ENCODE measurements around the gene CXorf38.

Gene CXorf38

GRCh38 chrX:40683245-40683644 is 35.9 kb upstream of the CXorf38 start (continued):
- TF ChIP-seq TSHZ2 (CRISPR knock-in tag; IDR thresholded peaks at IDR 0.05), result no peak

DNA sequence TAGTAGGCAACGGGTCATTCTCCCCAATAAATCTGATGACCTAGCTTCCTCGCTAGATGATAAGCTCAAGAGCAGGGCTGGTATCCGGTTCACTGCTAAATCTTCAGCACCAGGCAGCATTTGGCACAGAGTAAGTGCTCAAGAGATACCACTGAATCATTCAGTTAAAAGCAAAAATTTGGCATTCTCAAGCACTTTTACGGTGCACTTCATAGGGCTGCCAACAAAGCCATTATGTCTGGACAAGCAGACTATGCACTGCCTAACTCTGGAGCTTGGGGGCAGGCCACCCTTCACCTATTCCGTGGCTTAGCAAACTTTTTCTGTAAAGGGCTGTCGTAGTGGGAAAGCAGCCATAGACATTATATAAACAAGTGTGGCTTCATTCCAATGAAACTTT is 23.8 kb upstream of the CXorf38 start:
- TF ChIP-seq ARNTL (CRISPR knock-in tag; IDR thresholded peaks at IDR 0.05; ENCODE audit: borderline replicate concordance, low read depth) (no peak), ISL1 (CRISPR knock-in tag; IDR thresholded peaks at IDR 0.05) (peak; percentile 98), GLIS3 (CRISPR knock-in tag; IDR thresholded peaks at IDR 0.05) (0 out of 2 replicates have a peak, but pooled peaks have one; percentile 41)
- ATAC-seq, result peak; percentile 64

- TF ChIP-seq ZNF8 (CRISPR knock-in tag; IDR thresholded peaks at IDR 0.05), result no peak
- no peak for TF ChIP-seq OSR1 (CRISPR knock-in tag; IDR thresholded peaks at IDR 0.05)
- no peak for TF ChIP-seq CSDC2 (CRISPR knock-in tag; IDR thresholded peaks at IDR 0.05)
- no peak for TF ChIP-seq CSRNP3 (CRISPR knock-in tag; IDR thresholded peaks at IDR 0.05)
- peak; percentile 59; the same call in 2 of the 3 replicates for ATAC-seq
These were observed 16.7 kb upstream of the CXorf38 start for GRCh38 chrX:40663880-40664630.

GRCh38 chrX:40663078-40663740 is 15.8 kb upstream of the CXorf38 start:
- no peak for ATAC-seq
- TF ChIP-seq BACH2 (CRISPR knock-in tag; IDR thresholded peaks at IDR 0.05; ENCODE audit: borderline replicate concordance) (no peak), ZNF8 (CRISPR knock-in tag; IDR thresholded peaks at IDR 0.05) (no peak), ZNF70 (CRISPR knock-in tag; IDR thresholded peaks at IDR 0.05) (no peak), ZFP30 (CRISPR knock-in tag; IDR thresholded peaks at IDR 0.05) (no peak), TCF4 (CRISPR knock-in tag; IDR thresholded peaks at IDR 0.05; ENCODE audit: borderline replicate concordance) (no peak), TOX (CRISPR knock-in tag; IDR thresholded peaks at IDR 0.05; ENCODE audit: borderline replicate concordance) (no peak)

DNA sequence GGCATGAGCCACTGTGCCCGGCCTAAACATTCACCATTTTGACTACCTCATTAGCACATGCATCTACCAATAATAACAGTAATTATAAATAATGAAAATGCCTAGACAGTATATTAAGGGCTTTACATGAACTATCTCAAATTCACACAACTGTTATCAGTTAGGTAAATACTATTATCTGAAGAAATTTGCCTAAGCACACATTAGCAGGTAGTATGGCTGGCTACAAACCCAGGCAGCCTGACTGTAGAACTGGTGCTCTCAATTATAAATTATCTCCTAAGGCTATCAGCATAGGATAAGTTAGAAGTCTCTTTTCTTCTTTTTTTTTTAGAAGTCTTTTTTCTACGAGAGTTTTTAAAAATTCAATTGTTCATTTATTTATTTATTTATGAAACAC is 14.1 kb upstream of the CXorf38 start:
- TF ChIP-seq ZFP3 (CRISPR knock-in tag; IDR thresholded peaks at IDR 0.05) (no peak), TOX (CRISPR knock-in tag; IDR thresholded peaks at IDR 0.05; ENCODE audit: borderline replicate concordance) (no peak), CSRNP3 (CRISPR knock-in tag; IDR thresholded peaks at IDR 0.05) (no peak), ZC3H10 (CRISPR knock-in tag; IDR thresholded peaks at IDR 0.05) (no peak), GLIS3 (CRISPR knock-in tag; IDR thresholded peaks at IDR 0.05) (no peak), RARB (CRISPR knock-in tag; IDR thresholded peaks at IDR 0.05) (no peak), ZFP30 (CRISPR knock-in tag; IDR thresholded peaks at IDR 0.05) (no peak), PPARA (CRISPR knock-in tag; IDR thresholded peaks at IDR 0.05; ENCODE audit: borderline replicate concordance) (no peak), TSHZ2 (CRISPR knock-in tag; IDR thresholded peaks at IDR 0.05) (no peak), ZNF8 (CRISPR knock-in tag; IDR thresholded peaks at IDR 0.05) (no peak)
- TF ChIP-seq, protein P1, sequence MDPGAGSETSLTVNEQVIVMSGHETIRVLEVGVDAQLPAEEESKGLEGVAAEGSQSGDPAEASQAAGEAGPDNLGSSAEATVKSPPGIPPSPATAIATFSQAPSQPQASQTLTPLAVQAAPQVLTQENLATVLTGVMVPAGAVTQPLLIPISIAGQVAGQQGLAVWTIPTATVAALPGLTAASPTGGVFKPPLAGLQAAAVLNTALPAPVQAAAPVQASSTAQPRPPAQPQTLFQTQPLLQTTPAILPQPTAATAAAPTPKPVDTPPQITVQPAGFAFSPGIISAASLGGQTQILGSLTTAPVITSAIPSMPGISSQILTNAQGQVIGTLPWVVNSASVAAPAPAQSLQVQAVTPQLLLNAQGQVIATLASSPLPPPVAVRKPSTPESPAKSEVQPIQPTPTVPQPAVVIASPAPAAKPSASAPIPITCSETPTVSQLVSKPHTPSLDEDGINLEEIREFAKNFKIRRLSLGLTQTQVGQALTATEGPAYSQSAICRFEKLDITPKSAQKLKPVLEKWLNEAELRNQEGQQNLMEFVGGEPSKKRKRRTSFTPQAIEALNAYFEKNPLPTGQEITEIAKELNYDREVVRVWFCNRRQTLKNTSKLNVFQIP (CRISPR knock-in tag; IDR thresholded peaks at IDR 0.05; ENCODE audit: borderline replicate concordance, low read depth), result no peak
- ATAC-seq, result no peak
